T-helper 1 cell treated with Interleukin-12 subunit alpha and Interleukin-12 subunit beta and Interleukin-4 antibody, amounts not matched to agents 30 ng/mL and 1 ng/mL, for 36 hours (primary cell): Measurements from ENCODE around the gene KRTAP5-3. TPM values are rescaled to one million over a fixed set of nuclear protein-coding genes. Genes with fewer than 3 reads are reported as not detected.
"Not testable (repeated sequence)": the region's sequence is repeated elsewhere in the genome, so short reads cannot be mapped to it uniquely, and the experiment has no call there.

Experiments
- intact Hi-C: fragments of 100-400 bp; cut with micrococcal nuclease; formaldehyde crosslinking; loops from one replicate; pipeline ENCODE4 v1.15.1; 2024
- total RNA-seq: library from RNA; stranded (reverse); gene quantifications from 2 replicates; pipeline ENCODE4 v1.2.3, GENCODE V29; 2022

KRTAP5-3 gene
- total RNA-seq, result not detected in 2 replicates

- intact Hi-C loops, result no loop called here
These were observed at the start of gene KRTAP5-3 for GRCh38 chr11:1608363-1608762. TSS of gene KRTAP5-3 (minus strand) at chr11:1608463. CDS start at chr11:1608385, 78 bp downstream.

GRCh38 chr11:1656670-1657069 is 48.4 kb upstream of the KRTAP5-3 start:
- intact Hi-C loops, result no loop called here

- intact Hi-C loops, result no loop called here
These were observed 47.8 kb upstream of the KRTAP5-3 start for GRCh38 chr11:1656061-1656441.

GRCh38 chr11:1655168-1656060 is 47.2 kb upstream of the KRTAP5-3 start:
- intact Hi-C loops, result no loop called here

- intact Hi-C loops, result no loop called here
These were observed 46.3 kb upstream of the KRTAP5-3 start for GRCh38 chr11:1654388-1655167.

GRCh38 chr11:1653541-1654387 is 45.5 kb upstream of the KRTAP5-3 start:
- intact Hi-C loops, result loop anchor here (2.0 kb wide), 1 partner anchor 179 kb away; no protein-coding TSS in a partner anchor

- intact Hi-C loops, result loop anchor here (1.0 to 2.0 kb wide), 3 partner anchors 40 to 498 kb away; no protein-coding TSS in a partner anchor
These were observed 44.7 kb upstream of the KRTAP5-3 start for GRCh38 chr11:1652771-1653540.

- intact Hi-C loops, result loop anchor here (1.0 to 2.0 kb wide), 3 partner anchors 41 to 499 kb away; no protein-coding TSS in a partner anchor
These were observed 44.1 kb upstream of the KRTAP5-3 start for GRCh38 chr11:1652442-1652770.

- intact Hi-C loops, result loop anchor here (1.0 to 2.0 kb wide), 3 partner anchors 41 to 499 kb away; no protein-coding TSS in a partner anchor
These were observed 43.8 kb upstream of the KRTAP5-3 start for GRCh38 chr11:1652026-1652425.

GRCh38 chr11:1651411-1651980 is 43.2 kb upstream of the KRTAP5-3 start:
- intact Hi-C loops, result no loop called here

- intact Hi-C loops, result no loop called here
These were observed 42.6 kb upstream of the KRTAP5-3 start for GRCh38 chr11:1650918-1651262.

GRCh38 chr11:1650034-1650917 is 42.0 kb upstream of the KRTAP5-3 start:
- intact Hi-C loops, result no loop called here

GRCh38 chr11:1648653-1649420 is 40.6 kb upstream of the KRTAP5-3 start:
- intact Hi-C loops, result no loop called here

- intact Hi-C loops, result no loop called here
These were observed 39.8 kb upstream of the KRTAP5-3 start for GRCh38 chr11:1647901-1648652.

GRCh38 chr11:1646540-1646939 is 38.3 kb upstream of the KRTAP5-3 start:
- intact Hi-C loops, result not testable (repeated sequence)

- intact Hi-C loops, result no loop called here
These were observed 37.1 kb upstream of the KRTAP5-3 start for GRCh38 chr11:1645357-1645821.

- intact Hi-C loops, result no loop called here
These were observed 36.5 kb upstream of the KRTAP5-3 start for GRCh38 chr11:1644601-1645356.
